ENCODE data around the gene PCSK4. TPM values are rescaled to one million over a fixed set of nuclear protein-coding genes. Genes with fewer than 3 reads are reported as not detected.

Gene PCSK4
- total and polyA plus RNA-seq, 9 of the 15 experiments (the other 6 are each of a cell fraction or from before 2014, with no cell fraction given) = 0.01 to 9.1 (median 2.1) TPM; not detected in 1

DNA sequence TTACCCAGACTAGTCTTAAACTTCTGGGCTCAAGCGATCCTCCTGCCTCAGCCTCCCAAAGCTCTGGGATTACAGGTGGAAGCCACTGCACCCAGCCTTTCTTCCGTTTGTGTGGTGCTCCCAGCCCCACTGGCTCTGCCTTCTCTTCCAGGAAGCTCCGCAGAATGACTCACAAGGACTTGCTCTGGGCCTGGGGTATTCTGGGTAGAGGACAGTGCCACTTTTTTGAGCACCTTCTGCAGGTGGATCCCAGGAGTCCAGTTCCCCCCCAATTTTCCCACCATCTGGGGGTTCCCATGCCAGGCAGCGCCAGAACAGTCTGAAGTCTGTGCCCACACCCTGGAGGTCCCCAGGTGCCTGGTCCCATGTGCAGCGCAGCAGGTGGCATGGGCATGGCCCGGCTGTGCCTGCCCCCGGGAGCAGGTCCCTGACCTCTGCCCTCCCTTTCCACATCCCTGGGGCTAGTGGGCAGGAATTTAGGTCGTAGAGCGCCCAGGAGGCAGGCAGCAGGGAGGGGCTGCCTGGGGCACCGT lies 2.4 kb upstream of the PCSK4 start (continued):
- TF ChIP-seq POLR2AphosphoS5 (IDR thresholded peaks at IDR 0.05; ENCODE audit: control insufficient read depth, insufficient read depth, low read depth, low read length) (0 out of 2 replicates have a peak, but pooled peaks have one; percentile 27), NRF1 (conservative IDR thresholded peaks at IDR 0.05 in 1 of 2, IDR thresholded peaks at IDR 0.05 in 1 of 2) (peak in 1 of 2 experiments; percentile 9; a peak in 1 of 4 replicates), JUN (IDR thresholded peaks at IDR 0.05; ENCODE audit: borderline replicate concordance, low read depth, low read length) (0 out of 2 replicates have a peak, but pooled peaks have one; percentile 13), JUN (CRISPR knock-in tag; IDR thresholded peaks at IDR 0.05; ENCODE audit: borderline replicate concordance) (no peak), ATF7 (IDR thresholded peaks at IDR 0.05) (no peak), RBFOX2 (IDR thresholded peaks at IDR 0.05; ENCODE audit: low read depth, low read length) (peak; percentile 47), U2AF1 (optimal IDR thresholded peaks at IDR 0.05; ENCODE audit: low read depth, low read length) (no peak), CBX1 (IDR thresholded peaks at IDR 0.05; ENCODE audit: low read depth) (no peak), POLR2A (conservative IDR thresholded peaks at IDR 0.05) (peak; percentile 60), CHD4 (IDR thresholded peaks at IDR 0.05; ENCODE audit: insufficient read depth, insufficient replicate concordance, low read depth, low read length, poor library complexity, severe bottlenecking) (peak; percentile 8), FOXA3 (CRISPR knock-in tag; conservative IDR thresholded peaks at IDR 0.05 in 1 of 2, IDR thresholded peaks at IDR 0.05 in 1 of 2) (no peak), ZFX (CRISPR knock-in tag; IDR thresholded peaks at IDR 0.05) (peak; percentile 30; the same call in 1 of the 2 replicates), ZNF143 (CRISPR knock-in tag; IDR thresholded peaks at IDR 0.05) (peak; percentile 52), SMARCE1 (IDR thresholded peaks at IDR 0.05) (no peak), MYNN (IDR thresholded peaks at IDR 0.05) (0 out of 2 replicates have a peak, but pooled peaks have one; percentile 25), MYNN (CRISPR knock-in tag; IDR thresholded peaks at IDR 0.05) (no peak), TBP (optimal IDR thresholded peaks at IDR 0.05; ENCODE audit: low read depth, low read length) (peak; percentile 16)
- TF ChIP-seq, protein P1, sequence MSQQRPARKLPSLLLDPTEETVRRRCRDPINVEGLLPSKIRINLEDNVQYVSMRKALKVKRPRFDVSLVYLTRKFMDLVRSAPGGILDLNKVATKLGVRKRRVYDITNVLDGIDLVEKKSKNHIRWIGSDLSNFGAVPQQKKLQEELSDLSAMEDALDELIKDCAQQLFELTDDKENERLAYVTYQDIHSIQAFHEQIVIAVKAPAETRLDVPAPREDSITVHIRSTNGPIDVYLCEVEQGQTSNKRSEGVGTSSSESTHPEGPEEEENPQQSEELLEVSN (IDR thresholded peaks at IDR 0.05; ENCODE audit: borderline replicate concordance in 1 of 2, extremely low read depth in 1 of 2, insufficient read depth in 1 of 2, insufficient read length in 1 of 2, low read depth in 1 of 2, low read length in 1 of 2, poor library complexity in 1 of 2, severe bottlenecking in 1 of 2) = peak in 1 of 2 experiments; percentile 5
- TF ChIP-seq, protein P2, sequence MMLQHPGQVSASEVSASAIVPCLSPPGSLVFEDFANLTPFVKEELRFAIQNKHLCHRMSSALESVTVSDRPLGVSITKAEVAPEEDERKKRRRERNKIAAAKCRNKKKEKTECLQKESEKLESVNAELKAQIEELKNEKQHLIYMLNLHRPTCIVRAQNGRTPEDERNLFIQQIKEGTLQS (IDR thresholded peaks at IDR 0.05) = peak; percentile 70
- TF ChIP-seq, protein P2 (CRISPR knock-in tag; conservative IDR thresholded peaks at IDR 0.05) = no peak
- TF ChIP-seq, protein P3, sequence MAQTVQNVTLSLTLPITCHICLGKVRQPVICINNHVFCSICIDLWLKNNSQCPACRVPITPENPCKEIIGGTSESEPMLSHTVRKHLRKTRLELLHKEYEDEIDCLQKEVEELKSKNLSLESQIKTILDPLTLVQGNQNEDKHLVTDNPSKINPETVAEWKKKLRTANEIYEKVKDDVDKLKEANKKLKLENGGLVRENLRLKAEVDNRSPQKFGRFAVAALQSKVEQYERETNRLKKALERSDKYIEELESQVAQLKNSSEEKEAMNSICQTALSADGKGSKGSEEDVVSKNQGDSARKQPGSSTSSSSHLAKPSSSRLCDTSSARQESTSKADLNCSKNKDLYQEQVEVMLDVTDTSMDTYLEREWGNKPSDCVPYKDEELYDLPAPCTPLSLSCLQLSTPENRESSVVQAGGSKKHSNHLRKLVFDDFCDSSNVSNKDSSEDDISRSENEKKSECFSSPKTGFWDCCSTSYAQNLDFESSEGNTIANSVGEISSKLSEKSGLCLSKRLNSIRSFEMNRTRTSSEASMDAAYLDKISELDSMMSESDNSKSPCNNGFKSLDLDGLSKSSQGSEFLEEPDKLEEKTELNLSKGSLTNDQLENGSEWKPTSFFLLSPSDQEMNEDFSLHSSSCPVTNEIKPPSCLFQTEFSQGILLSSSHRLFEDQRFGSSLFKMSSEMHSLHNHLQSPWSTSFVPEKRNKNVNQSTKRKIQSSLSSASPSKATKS (CRISPR knock-in tag; IDR thresholded peaks at IDR 0.05) = no peak
- TF ChIP-seq, protein P4, sequence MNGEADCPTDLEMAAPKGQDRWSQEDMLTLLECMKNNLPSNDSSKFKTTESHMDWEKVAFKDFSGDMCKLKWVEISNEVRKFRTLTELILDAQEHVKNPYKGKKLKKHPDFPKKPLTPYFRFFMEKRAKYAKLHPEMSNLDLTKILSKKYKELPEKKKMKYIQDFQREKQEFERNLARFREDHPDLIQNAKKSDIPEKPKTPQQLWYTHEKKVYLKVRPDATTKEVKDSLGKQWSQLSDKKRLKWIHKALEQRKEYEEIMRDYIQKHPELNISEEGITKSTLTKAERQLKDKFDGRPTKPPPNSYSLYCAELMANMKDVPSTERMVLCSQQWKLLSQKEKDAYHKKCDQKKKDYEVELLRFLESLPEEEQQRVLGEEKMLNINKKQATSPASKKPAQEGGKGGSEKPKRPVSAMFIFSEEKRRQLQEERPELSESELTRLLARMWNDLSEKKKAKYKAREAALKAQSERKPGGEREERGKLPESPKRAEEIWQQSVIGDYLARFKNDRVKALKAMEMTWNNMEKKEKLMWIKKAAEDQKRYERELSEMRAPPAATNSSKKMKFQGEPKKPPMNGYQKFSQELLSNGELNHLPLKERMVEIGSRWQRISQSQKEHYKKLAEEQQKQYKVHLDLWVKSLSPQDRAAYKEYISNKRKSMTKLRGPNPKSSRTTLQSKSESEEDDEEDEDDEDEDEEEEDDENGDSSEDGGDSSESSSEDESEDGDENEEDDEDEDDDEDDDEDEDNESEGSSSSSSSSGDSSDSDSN (IDR thresholded peaks at IDR 0.05; ENCODE audit: borderline replicate concordance in 1 of 2, low read depth in 2 of 2, low read length in 2 of 2) = 0 out of 4 replicates have a peak, but pooled peaks of 1 of the 2 experiments have one; percentile 47
